GDM1 (cell line): Measurements from ENCODE around the gene OR2V2.

ENCODE experiments used
- DNase-seq: peaks from one replicate; lab custom pipeline; 2025; lab: John Stamatoyannopoulos, UW

OR2V2 gene

DNA sequence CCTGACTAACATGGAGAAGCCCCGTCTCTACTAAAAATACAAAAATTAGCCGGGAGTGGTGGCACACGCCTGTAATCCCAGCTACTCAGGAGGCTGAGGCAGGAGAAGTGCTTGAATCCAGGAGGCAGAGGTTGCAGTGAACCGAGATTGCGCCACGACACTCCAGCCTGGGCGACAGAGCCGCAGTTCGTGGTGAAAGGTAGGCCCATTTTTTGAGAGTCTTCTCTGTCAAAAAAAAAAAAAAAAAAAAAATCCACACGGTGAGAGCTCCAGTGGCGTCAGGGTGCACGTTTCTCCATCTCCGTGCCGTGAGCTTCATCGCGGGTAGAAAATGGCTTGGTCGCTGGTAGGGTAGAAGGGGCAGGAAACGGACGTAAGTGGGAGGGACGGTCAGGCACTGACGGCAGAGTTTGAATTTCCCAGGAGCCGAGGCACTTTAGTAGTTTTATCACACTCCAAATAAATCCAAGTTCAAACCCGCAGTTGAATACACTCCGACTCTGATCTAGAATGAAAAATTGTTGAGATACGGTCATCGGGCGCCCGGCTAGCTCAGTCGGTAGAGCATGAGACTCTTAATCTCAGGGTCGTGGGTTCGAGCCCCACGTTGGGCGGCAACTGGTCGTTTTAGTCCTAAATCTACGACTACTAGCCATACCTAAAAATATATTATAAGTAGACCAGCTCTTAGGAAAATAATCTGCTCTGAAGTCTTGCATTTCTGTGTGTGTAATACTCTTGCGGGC, 60.0 kb downstream of the OR2V2 start:
- DNase-seq, result no peak

DNA sequence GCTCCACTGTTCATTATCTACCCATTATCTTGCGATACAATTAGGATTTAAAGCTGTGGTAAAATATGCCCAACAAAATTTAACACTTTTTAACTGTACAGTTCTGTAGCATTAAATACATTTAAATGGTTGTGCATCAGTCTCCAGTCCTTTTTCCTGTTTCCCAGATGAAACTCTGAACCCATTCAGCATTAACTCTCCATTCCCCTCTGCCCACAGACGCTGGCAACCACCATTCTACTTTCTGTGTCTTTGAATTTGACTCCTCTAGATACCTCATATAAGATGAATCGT, 60.5 kb downstream of the OR2V2 start:
- no peak for DNase-seq
